ENCODE measurements around the gene TRIOBP. TPM values are rescaled to one million over a fixed set of nuclear protein-coding genes. Genes with fewer than 3 reads are reported as not detected.
"Not testable (repeated sequence)": the region's sequence is repeated elsewhere in the genome, so short reads cannot be mapped to it uniquely, and the experiment has no call there.

The TRIOBP gene
- polyA plus RNA-seq, 2 donors: 57.8 to 63.8 TPM

DNA sequence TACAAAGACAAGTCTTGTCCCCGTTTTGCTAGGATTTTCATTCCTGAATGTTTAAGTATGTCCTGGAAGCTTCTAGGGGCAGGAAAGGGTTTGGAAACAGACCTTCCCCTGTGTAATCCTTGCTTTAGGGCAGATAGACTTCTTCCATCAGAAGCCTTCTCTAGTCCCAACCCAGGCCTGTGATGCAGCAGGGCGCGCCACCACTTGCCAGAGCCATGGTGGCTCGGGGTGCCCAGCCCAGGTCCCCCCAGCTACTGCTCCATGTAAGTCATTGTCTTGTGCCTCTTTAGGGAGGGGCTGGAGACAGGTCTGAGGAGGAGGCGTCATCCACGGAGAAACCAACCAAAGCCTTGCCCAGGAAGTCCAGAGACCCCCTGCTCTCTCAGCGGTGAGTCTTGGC, 6.4 kb upstream of the TRIOBP start:
- peaks cover 2 to 9% of the 10 kb centered on the region in 2 donors for H3K4me1 ChIP-seq (ENCODE audit: control insufficient read depth in 2 of 2, insufficient read depth in 2 of 2, low read length in 1 of 2)
- no peaks in the 10 kb centered on the region for H3K9me3 ChIP-seq (ENCODE audit: control insufficient read depth in 2 of 2, insufficient read depth in 1 of 2, low read depth in 1 of 2, low read length in 1 of 2)
- WGBS, 2 donors: 54 to 82% methylated on average over 7 of the region's 7 CpGs
- peak overlapping the region; percentile 58 to 93 for H3K27ac ChIP-seq (ENCODE audit: low read depth in 2 of 2, low read length in 1 of 2)
- H3K36me3 ChIP-seq (ENCODE audit: control insufficient read depth in 2 of 2, insufficient read depth in 2 of 2, low read length in 1 of 2): peaks cover 10 to 29% of the 10 kb centered on the region in 2 donors
- H3K27me3 ChIP-seq (ENCODE audit: control insufficient read depth in 1 of 2, insufficient read depth in 2 of 2, low read length in 2 of 2): no peaks in the 10 kb centered on the region
- no peak overlapping the region for H3K4me3 ChIP-seq (ENCODE audit: low read depth in 1 of 2, low read length in 2 of 2)

DNA sequence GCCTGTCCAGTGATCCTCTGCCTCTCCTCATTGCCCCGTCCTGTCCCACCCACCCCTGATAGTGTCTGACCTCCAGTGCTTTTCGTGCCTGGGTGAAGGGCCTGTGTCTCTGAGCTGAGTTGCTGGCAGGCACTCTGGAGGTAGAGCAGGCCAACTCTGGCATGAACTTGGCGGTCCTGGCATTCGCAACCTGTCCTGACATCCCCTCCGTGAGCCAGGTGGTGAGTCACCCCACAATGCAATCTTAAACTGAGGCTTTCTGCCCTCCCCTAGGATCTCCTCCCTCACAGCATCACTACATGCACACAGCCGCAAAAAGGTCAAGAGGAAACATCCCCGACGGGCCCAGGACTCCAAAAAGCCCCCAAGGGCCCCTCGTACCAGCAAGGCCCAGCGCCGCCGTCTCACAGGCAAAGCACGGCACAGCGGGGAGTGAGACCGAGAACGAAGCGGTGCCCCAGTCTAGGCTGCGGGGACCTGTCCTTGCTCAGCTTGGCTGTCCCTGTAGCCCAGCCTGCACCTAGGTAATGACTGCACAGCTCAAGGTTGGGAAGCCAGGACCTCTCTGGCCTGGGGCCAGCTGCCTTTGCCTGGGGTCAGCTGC, 5.8 kb upstream of the TRIOBP start:
- Histone ChIP-seq H3K27ac (ENCODE audit: low read depth in 2 of 2, low read length in 1 of 2) (peak overlapping the region; percentile 58 to 93), H3K4me3 (ENCODE audit: low read depth in 1 of 2, low read length in 2 of 2) (no peak overlapping the region), H3K27me3 (ENCODE audit: control insufficient read depth in 1 of 2, insufficient read depth in 2 of 2, low read length in 2 of 2) (no peaks in the 10 kb centered on the region), H3K9me3 (ENCODE audit: control insufficient read depth in 2 of 2, insufficient read depth in 1 of 2, low read depth in 1 of 2, low read length in 1 of 2) (no peaks in the 10 kb centered on the region), H3K4me1 (ENCODE audit: control insufficient read depth in 2 of 2, insufficient read depth in 2 of 2, low read length in 1 of 2) (peaks cover 2 to 7% of the 10 kb centered on the region in 2 donors), H3K36me3 (ENCODE audit: control insufficient read depth in 2 of 2, insufficient read depth in 2 of 2, low read length in 1 of 2) (peaks cover 10 to 29% of the 10 kb centered on the region in 2 donors)
- 49 to 81% methylated on average over 18 of the region's 18 CpGs for WGBS, 2 donors

DNA sequence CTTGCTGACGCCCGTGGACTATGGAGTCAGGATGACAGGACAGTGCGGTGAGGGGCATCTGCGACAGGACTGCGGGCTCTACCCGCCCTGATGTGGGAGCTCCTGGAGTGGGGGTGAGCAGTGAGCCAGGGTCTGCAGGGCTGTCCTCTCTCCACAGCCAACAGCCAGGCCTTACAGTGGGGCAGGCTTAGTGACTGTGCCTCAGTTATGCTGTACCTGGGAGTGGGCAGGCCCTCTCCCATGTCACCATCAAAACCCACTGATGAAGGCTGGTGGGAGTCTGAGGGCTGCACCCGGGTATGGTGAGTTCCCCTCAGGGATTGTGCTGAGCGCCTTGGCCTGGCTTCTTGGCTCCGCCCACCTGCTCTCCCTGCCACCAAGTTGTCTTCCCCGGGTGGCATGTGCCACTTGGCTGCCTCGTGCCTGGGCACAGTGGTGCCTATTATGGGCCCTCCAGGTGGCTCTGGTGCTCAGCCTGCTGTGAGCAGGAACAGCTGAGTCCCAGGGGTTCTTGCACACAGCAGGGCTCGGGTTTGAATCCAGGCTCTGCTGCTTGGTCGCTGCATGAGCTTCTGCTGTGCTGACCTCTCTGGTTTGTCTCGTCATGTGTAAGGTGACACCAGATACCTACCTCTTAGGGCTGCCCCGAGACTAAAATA, 4.1 kb upstream of the TRIOBP start:
- Histone ChIP-seq H3K27me3 (ENCODE audit: control insufficient read depth in 1 of 2, insufficient read depth in 2 of 2, low read length in 2 of 2) (no peaks in the 10 kb centered on the region), H3K27ac (ENCODE audit: low read depth in 2 of 2, low read length in 1 of 2) (no peak overlapping the region), H3K4me3 (ENCODE audit: low read depth in 1 of 2, low read length in 2 of 2) (no peak overlapping the region), H3K36me3 (ENCODE audit: control insufficient read depth in 2 of 2, insufficient read depth in 2 of 2, low read length in 1 of 2) (peaks cover 10 to 29% of the 10 kb centered on the region in 2 donors), H3K9me3 (ENCODE audit: control insufficient read depth in 2 of 2, insufficient read depth in 1 of 2, low read depth in 1 of 2, low read length in 1 of 2) (no peaks in the 10 kb centered on the region), H3K4me1 (ENCODE audit: control insufficient read depth in 2 of 2, insufficient read depth in 2 of 2, low read length in 1 of 2) (peaks cover 7 to 10% of the 10 kb centered on the region in 2 donors)
- whole genome bisulfite sequencing, 2 donors: 87 to 90% methylated on average over 15 of the region's 15 CpGs

DNA sequence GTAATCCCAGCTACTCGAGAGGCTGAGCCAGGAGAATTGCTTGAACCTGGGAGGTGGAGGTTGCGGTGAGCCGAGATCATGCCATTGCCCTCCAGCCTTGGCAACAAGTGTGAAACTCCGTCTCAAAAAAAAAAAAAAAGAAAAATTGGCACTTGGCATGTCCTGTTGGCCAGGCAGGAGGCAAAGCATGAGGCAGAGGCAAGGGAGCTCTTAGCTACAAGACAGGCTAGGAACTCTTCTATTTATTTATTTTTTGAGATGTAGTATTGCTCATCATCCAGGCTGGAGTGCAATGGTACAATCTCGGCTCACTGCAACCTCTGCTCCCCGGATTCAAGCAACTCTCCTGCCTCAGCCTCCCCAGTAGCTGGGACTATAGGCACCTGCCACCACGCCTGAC, 2.7 kb upstream of the TRIOBP start:
- WGBS, 2 donors: 75 to 77% methylated on average over 7 of the region's 7 CpGs
- H3K27ac ChIP-seq (ENCODE audit: low read depth in 2 of 2, low read length in 1 of 2); H3K4me1 ChIP-seq (ENCODE audit: control insufficient read depth in 2 of 2, insufficient read depth in 2 of 2, low read length in 1 of 2); H3K4me3 ChIP-seq (ENCODE audit: low read depth in 1 of 2, low read length in 2 of 2); H3K9me3 ChIP-seq (ENCODE audit: control insufficient read depth in 2 of 2, insufficient read depth in 1 of 2, low read depth in 1 of 2, low read length in 1 of 2); H3K27me3 ChIP-seq (ENCODE audit: control insufficient read depth in 1 of 2, insufficient read depth in 2 of 2, low read length in 2 of 2): not testable (repeated sequence)
- H3K36me3 ChIP-seq (ENCODE audit: control insufficient read depth in 2 of 2, insufficient read depth in 2 of 2, low read length in 1 of 2): peaks cover 10 to 23% of the 10 kb centered on the region in 2 donors

DNA sequence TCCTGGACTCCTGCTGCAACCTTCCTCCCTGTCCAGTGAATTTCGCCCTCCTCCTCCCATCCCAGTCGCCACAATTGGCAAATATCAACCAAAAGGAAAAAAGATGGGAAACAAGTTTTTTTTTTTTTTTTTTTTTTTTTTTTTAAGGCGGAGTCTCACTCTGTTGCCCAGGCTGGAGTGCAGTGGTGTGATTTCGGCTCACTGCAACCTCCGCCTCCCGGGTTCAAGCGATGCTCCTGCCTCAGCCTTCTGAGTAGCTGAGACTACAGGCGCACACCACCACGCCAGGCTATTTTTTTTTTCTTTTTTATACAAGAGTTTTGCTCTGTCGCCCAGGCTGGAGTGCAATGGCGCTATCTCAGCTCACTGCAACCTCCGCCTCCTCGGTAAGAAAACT, 590 bp upstream of the TRIOBP start:
- H3K4me1 ChIP-seq (ENCODE audit: control insufficient read depth in 2 of 2, insufficient read depth in 2 of 2, low read length in 1 of 2); H3K4me3 ChIP-seq (ENCODE audit: low read depth in 1 of 2, low read length in 2 of 2); H3K9me3 ChIP-seq (ENCODE audit: control insufficient read depth in 2 of 2, insufficient read depth in 1 of 2, low read depth in 1 of 2, low read length in 1 of 2); H3K27me3 ChIP-seq (ENCODE audit: control insufficient read depth in 1 of 2, insufficient read depth in 2 of 2, low read length in 2 of 2): not testable (repeated sequence)
- peak overlapping the region in 1 of 2 donors; percentile 78 for H3K27ac ChIP-seq (ENCODE audit: low read depth in 2 of 2, low read length in 1 of 2)
- 34% methylated on average over 13 of the region's 13 CpGs for WGBS, 2 donors
- peaks cover 6 to 21% of the 10 kb centered on the region in 2 donors for H3K36me3 ChIP-seq (ENCODE audit: control insufficient read depth in 2 of 2, insufficient read depth in 2 of 2, low read length in 1 of 2)

DNA sequence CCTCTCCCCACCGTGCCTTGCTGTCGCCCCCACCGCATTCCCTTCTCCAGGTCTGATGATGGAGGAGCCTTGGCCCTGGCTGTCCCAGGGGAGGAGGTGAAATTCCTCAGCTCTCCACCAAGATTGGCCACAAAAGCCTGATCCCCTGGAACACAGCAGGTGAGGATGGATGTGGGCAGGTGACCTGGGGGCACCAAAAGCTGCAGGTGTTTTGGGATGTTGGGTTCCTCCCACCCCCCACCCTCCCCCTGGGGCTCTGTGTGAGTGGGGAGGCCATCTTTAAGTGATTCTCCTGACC, 639 bp downstream of the TRIOBP start:
- Histone ChIP-seq H3K4me3 (ENCODE audit: low read depth in 1 of 2, low read length in 2 of 2) (no peak overlapping the region), H3K27ac (ENCODE audit: low read depth in 2 of 2, low read length in 1 of 2) (peak overlapping the region in 1 of 2 donors; percentile 77)

DNA sequence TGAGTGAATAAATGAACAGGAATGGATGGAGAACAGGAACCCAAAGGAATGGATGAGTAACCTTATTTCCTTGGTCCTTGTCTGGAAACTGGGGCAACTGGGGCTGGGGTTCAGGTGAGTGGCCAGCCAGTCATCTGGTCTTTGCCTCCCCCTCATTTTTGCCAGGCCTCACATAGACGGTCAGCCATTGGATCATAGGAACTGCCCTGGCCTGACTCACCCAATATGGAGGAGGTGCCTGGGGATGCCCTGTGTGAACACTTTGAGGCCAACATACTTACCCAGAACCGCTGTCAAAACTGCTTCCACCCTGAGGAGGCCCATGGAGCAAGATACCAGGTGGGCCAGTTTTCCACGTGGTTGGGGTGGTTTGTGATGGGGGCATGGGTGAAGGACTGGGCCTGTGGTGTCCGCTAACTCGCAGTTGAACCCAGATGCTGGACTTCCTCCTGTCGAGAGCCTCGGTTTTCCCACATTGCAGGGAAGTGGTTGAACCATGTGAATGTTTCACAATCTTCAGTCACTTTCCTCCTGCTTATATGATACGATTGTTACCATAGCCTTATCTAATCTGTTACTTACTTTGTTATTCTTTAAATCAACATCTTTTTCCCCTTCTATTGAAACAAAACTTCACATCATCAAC, 4.4 kb downstream of the TRIOBP start:
- no peaks in the 10 kb centered on the region for H3K9me3 ChIP-seq (ENCODE audit: control insufficient read depth in 2 of 2, insufficient read depth in 1 of 2, low read depth in 1 of 2, low read length in 1 of 2)
- WGBS, 2 donors: 77 to 85% methylated on average over 8 of the region's 8 CpGs
- no peaks in the 10 kb centered on the region for H3K27me3 ChIP-seq (ENCODE audit: control insufficient read depth in 1 of 2, insufficient read depth in 2 of 2, low read length in 2 of 2)
- no peak overlapping the region for H3K4me3 ChIP-seq (ENCODE audit: low read depth in 1 of 2, low read length in 2 of 2)
- H3K36me3 ChIP-seq (ENCODE audit: control insufficient read depth in 2 of 2, insufficient read depth in 2 of 2, low read length in 1 of 2): no peaks in the 10 kb centered on the region
- no peak overlapping the region for H3K27ac ChIP-seq (ENCODE audit: low read depth in 2 of 2, low read length in 1 of 2)
- peaks cover 4 to 7% of the 10 kb centered on the region in 2 donors for H3K4me1 ChIP-seq (ENCODE audit: control insufficient read depth in 2 of 2, insufficient read depth in 2 of 2, low read length in 1 of 2)

More for the DNA sequence above, 639 bp downstream of the TRIOBP start:
- Histone ChIP-seq H3K27me3 (ENCODE audit: control insufficient read depth in 1 of 2, insufficient read depth in 2 of 2, low read length in 2 of 2) (no peaks in the 10 kb centered on the region), H3K36me3 (ENCODE audit: control insufficient read depth in 2 of 2, insufficient read depth in 2 of 2, low read length in 1 of 2) (peaks cover under 1 to 13% of the 10 kb centered on the region in 2 donors), H3K4me1 (ENCODE audit: control insufficient read depth in 2 of 2, insufficient read depth in 2 of 2, low read length in 1 of 2) (peaks cover 4 to 7% of the 10 kb centered on the region in 2 donors), H3K9me3 (ENCODE audit: control insufficient read depth in 2 of 2, insufficient read depth in 1 of 2, low read depth in 1 of 2, low read length in 1 of 2) (no peaks in the 10 kb centered on the region)
- 38 to 53% methylated on average over 3 of the region's 3 CpGs for WGBS, 2 donors

DNA sequence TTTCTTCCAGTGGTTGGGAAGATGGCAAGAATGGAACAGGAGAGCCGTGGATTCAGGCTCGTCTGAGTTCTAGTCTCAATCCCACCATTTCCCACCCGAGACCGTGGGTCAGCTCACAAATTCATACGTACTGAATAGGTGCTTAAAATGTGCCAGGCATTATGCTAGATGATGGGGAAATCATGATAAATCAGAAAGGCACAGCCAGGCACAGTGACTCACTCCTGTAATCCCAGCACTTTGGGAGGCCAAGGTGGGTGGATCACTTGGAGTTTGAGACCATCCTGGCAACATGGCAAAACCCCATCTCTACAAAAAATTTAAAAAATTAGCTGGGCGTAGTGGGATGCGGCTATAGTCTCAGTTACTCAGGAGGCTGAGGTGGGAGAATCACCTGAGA, 7.1 kb downstream of the TRIOBP start:
- WGBS, 2 donors: 72 to 73% methylated on average over 7 of the region's 7 CpGs
- Histone ChIP-seq H3K27ac (ENCODE audit: low read depth in 2 of 2, low read length in 1 of 2) (no peak overlapping the region), H3K36me3 (ENCODE audit: control insufficient read depth in 2 of 2, insufficient read depth in 2 of 2, low read length in 1 of 2) (no peaks in the 10 kb centered on the region), H3K4me3 (ENCODE audit: low read depth in 1 of 2, low read length in 2 of 2) (no peak overlapping the region), H3K4me1 (ENCODE audit: control insufficient read depth in 2 of 2, insufficient read depth in 2 of 2, low read length in 1 of 2) (no peaks in the 10 kb centered on the region), H3K27me3 (ENCODE audit: control insufficient read depth in 1 of 2, insufficient read depth in 2 of 2, low read length in 2 of 2) (no peaks in the 10 kb centered on the region), H3K9me3 (ENCODE audit: control insufficient read depth in 2 of 2, insufficient read depth in 1 of 2, low read depth in 1 of 2, low read length in 1 of 2) (no peaks in the 10 kb centered on the region)

DNA sequence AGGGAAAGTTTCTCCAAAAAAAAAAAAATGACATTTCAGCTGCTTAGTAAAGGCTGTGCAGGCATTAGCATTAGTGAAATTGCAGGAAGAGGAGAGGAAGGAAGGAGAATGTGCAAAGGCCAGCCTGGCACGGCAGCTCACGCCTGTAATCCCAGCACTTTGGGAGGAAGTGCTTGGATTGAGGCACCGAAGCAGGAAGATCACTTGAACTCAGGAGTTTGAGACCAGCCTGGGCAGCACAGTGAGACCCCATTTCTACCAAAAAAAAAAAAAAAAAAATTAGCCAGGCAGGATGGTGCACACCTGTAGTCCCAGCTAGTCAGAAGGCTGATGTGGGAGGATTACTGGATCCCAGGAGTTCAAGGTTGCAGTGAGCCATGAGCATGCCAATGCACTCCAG, 7.8 kb downstream of the TRIOBP start:
- WGBS, 2 donors: 84 to 85% methylated on average over 3 of the region's 3 CpGs
- Histone ChIP-seq H3K36me3 (ENCODE audit: control insufficient read depth in 2 of 2, insufficient read depth in 2 of 2, low read length in 1 of 2) (no peaks in the 10 kb centered on the region), H3K9me3 (ENCODE audit: control insufficient read depth in 2 of 2, insufficient read depth in 1 of 2, low read depth in 1 of 2, low read length in 1 of 2) (no peaks in the 10 kb centered on the region), H3K4me1 (ENCODE audit: control insufficient read depth in 2 of 2, insufficient read depth in 2 of 2, low read length in 1 of 2) (no peaks in the 10 kb centered on the region), H3K4me3 (ENCODE audit: low read depth in 1 of 2, low read length in 2 of 2) (no peak overlapping the region), H3K27ac (ENCODE audit: low read depth in 2 of 2, low read length in 1 of 2) (no peak overlapping the region), H3K27me3 (ENCODE audit: control insufficient read depth in 1 of 2, insufficient read depth in 2 of 2, low read length in 2 of 2) (no peaks in the 10 kb centered on the region)

DNA sequence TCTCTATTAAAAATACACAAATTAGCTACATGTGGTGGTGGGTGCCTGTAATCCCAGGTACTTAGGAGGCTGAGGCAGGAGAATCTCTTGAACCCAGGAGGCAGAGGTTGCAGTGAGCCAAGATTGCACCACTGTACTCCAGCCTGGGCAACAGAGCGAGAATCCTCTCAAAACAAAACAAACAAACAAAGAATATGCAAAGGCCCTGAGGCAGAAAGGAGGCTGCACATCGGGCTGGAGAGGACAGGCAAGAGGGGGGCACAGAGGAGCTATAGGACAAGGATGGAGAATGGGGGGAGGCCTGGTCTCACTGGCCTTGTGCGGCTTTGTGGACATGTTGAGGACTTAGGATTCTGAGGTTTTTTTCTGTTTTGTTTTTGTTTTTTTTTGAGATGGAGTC, 8.4 kb downstream of the TRIOBP start:
- Histone ChIP-seq H3K9me3 (ENCODE audit: control insufficient read depth in 2 of 2, insufficient read depth in 1 of 2, low read depth in 1 of 2, low read length in 1 of 2) (no peaks in the 10 kb centered on the region), H3K4me1 (ENCODE audit: control insufficient read depth in 2 of 2, insufficient read depth in 2 of 2, low read length in 1 of 2) (peaks cover 0 to under 1% of the 10 kb centered on the region in 2 donors)
- 90 to 94% methylated on average over 3 of the region's 3 CpGs for WGBS, 2 donors

More for the DNA sequence above, 8.4 kb downstream of the TRIOBP start:
- no peaks in the 10 kb centered on the region for H3K27me3 ChIP-seq (ENCODE audit: control insufficient read depth in 1 of 2, insufficient read depth in 2 of 2, low read length in 2 of 2)
- no peak overlapping the region for H3K4me3 ChIP-seq (ENCODE audit: low read depth in 1 of 2, low read length in 2 of 2)
- H3K27ac ChIP-seq (ENCODE audit: low read depth in 2 of 2, low read length in 1 of 2): no peak overlapping the region
- H3K36me3 ChIP-seq (ENCODE audit: control insufficient read depth in 2 of 2, insufficient read depth in 2 of 2, low read length in 1 of 2): no peaks in the 10 kb centered on the region

All from esophagus (tissue), 2 donors.